Thyroid gland (tissue), 4 donors: Measurements from ENCODE around the gene RBM15.

Source experiments
- CTCF ChIP-seq, 6 experiments: fragments of 200-600 bp in 3 of 6; fragments of 450-650 bp in 3 of 6; sonication (generic) in 3 of 6; IDR thresholded peaks; one replicate each; pipeline ENCODE4 v1.5.1; 2016 to 2019; ENCODE audit warnings: antibody characterized with exemption in 6 of 6, mild to moderate bottlenecking in 2 of 6, inconsistent platforms in 1 of 6, moderate library complexity in 1 of 6
- POLR2A ChIP-seq, 2 donors: fragments of 450-650 bp; IDR thresholded peaks; one replicate each; pipeline ENCODE4 v1.6.1; 2017; ENCODE audit warnings: antibody characterized with exemption in 2 of 2, mild to moderate bottlenecking in 2 of 2, moderate library complexity in 1 of 2

- no peak for TF ChIP-seq CTCF (IDR thresholded peaks at IDR 0.05)
- TF ChIP-seq POLR2A (IDR thresholded peaks at IDR 0.05) = no peak
These were observed 6.3 kb downstream of the RBM15 start for GRCh38 chr1:110345480-110345879.
